Forelimb muscle (tissue), 1 donor: Measurements from ENCODE around the gene MYH6. TPM values are rescaled to one million over a fixed set of nuclear protein-coding genes. Genes with fewer than 3 reads are reported as not detected.
"Not testable (repeated sequence)": the region's sequence is repeated elsewhere in the genome, so short reads cannot be mapped to it uniquely, and the experiment has no call there.

Experiments
- DNase-seq: peaks from one replicate; pipeline ENCODE4 v3.0.0-alpha.2; 2013; ENCODE audit warnings: low read depth
- polyA plus RNA-seq: library from polyadenylated mRNA; unstranded; fragments of 120-200 nt; gene quantifications from one replicate; pipeline ENCODE4 v1.2.1, GENCODE V29; 2013; ENCODE audit not compliant: insufficient read length

MYH6 gene
- polyA plus RNA-seq, 1 donor, result 7.0 TPM

- DNase-seq, result no peak
Measured at GRCh38 chr14:23414906-23415820, 7.1 kb upstream of the MYH6 start.

- no peak for DNase-seq
Measured at GRCh38 chr14:23414254-23414653, 6.2 kb upstream of the MYH6 start.

DNA sequence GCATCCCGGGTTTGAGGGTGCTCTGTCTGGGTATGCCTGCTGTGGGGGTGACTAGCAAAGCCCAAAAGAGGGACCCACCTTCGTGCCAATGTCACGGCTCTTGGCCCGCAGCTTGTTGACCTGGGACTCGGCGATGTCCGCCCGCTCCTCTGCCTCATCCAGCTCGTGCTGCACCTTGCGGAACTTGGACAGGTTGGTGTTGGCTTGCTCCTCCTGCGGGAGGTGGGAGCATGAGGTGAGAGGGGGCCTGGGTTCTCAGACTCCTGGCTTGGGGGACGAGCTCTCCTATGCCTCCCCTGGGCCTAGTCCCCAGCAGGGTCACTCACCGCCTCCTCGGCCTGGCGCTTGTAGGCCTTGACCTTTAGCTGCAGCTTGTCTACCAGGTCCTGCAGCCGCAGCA is 5.6 kb upstream of the MYH6 start:
- DNase-seq, result no peak

- DNase-seq, result no peak
Measured at GRCh38 chr14:23411563-23412525, 3.8 kb upstream of the MYH6 start.

GRCh38 chr14:23409966-23410635 is 2.0 kb upstream of the MYH6 start:
- no peak for DNase-seq

GRCh38 chr14:23409475-23409874 is 1.4 kb upstream of the MYH6 start:
- DNase-seq, result no peak

DNA sequence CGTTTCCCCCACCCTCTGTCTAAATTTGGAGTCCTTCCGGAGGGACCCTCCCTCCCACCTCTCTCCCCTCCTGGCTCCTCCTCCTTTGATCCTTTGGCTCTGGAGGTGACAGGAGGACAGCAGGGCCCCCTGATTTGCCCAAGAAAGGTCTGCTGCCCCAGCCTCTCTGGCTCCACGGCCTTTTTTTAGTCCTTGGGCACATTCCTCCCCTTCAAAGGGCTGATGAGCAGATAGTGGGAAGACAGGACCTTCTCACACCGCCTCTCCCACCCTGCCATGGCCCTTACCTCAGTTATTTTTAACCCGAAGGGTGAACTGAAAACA is 196 bp upstream of the MYH6 start:
- DNase-seq, result no peak

- no peak for DNase-seq
Measured at GRCh38 chr14:23406725-23407355, 1.2 kb downstream of the MYH6 start.

- DNase-seq, result no peak
Measured at GRCh38 chr14:23406244-23406643, 1.8 kb downstream of the MYH6 start.

- no peak for DNase-seq
Measured at GRCh38 chr14:23405516-23406025, 2.5 kb downstream of the MYH6 start.

- DNase-seq, result no peak
Measured at GRCh38 chr14:23405096-23405495, 3.0 kb downstream of the MYH6 start.

- DNase-seq, result no peak
Measured at GRCh38 chr14:23404331-23404900, 3.7 kb downstream of the MYH6 start.

DNA sequence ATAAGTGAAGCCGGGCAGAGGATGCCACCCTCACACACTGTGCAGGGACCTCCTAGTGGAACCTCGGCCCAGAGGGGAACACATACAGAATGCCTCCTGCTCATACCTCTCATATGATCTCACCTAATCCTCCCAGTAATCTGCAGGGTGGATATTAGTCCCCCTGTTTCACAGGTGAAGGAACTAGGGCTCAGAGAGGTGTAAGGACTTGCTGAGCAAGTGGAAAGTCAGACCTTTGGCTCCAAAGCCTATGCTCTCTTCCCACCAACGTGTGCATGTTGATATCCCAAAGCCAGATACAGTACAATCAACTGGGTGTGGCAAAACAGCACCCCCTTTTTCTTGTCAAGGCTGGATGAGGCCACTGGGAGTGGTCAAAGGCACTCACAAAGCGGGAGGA is 4.2 kb downstream of the MYH6 start:
- no peak for DNase-seq

DNA sequence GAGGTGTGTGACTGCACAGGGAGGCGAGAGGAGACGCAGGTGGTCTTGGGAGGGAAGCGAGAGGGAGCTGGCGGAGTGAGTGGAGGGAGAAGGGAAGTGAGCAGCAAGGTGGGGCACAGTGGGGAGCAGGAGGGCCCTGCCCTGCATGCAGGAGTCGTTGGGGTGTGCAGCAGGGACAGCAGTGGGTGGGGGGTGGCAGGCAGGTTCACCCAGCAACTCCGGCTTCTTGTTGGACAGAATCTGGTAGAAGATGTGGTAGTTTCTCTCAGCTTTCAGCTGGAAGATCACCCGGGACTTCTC is 5.0 kb downstream of the MYH6 start:
- no peak for DNase-seq

DNA sequence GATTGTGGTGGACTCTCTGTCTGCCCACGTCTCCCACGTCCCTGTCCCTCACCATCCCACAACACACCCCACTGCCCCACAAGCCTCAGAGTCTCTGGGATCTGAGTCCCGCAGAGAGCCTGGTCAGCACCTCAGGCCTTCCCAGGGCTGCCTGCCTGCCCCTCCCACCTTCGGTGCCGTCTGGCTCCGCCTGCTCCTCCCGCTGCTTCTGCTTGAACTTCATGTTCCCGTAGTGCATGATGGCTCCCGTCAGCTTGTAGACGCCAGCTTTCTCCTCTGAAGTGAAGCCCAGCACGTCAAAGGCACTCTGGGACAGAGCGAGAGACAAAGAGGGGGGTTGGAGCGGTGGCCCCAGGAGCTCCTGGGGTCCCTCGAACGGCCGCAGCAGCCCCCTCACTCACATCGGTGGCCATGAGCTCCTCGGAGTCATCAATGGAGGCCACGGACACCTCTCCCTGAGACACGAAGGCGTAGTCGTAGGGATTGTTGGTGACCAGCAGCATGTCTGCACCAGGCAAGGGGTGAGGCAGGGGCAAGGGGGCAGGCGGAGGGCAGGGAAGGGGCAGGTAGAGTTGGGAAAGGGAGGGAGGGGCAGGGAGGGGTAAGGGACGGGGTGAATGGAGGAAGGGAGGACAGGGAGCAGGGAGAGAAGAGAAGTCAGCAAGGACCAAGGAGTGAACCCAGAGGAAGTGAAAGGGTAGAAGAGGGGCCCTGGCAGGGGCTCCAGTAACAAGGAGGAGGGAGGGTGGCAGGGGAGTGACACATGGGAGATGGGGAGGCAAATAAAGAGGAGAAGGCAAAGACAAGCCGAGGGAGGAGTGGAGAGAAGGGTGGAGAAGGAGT is 5.6 kb downstream of the MYH6 start:
- no peak for DNase-seq

- DNase-seq, result no peak
Measured at GRCh38 chr14:23401291-23401690, 6.8 kb downstream of the MYH6 start.

DNA sequence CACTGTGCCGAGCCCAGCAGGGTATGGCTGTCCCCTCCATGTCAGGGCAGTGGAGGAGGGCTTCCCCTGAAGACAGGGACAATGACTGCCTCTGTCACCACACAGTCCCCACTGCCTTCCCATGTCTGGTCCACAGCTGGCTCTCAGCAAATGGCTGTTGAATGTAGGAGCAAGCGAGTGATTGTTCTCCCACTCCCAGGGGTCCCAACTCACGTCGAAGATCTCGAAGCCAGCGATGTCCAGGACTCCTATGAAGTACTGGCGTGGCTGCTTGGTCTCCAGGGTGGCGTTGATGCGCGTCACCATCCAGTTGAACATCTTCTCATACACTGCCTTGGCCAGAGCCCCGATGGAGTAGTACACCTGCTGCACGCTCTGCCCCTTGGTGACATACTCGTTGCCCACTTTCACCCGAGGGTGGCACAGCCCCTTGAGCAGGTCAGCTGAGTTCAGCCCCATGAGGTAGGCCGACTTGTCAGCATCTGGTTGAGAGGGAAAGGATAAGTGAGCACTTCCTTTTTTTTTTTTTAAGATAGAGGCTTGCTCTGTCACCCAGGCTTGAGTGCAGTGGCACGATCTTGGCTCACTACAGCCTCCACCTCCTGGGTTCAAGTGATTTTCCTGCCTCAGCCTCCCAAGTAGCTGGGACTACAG is 7.5 kb downstream of the MYH6 start:
- DNase-seq, result not testable (repeated sequence)

DNA sequence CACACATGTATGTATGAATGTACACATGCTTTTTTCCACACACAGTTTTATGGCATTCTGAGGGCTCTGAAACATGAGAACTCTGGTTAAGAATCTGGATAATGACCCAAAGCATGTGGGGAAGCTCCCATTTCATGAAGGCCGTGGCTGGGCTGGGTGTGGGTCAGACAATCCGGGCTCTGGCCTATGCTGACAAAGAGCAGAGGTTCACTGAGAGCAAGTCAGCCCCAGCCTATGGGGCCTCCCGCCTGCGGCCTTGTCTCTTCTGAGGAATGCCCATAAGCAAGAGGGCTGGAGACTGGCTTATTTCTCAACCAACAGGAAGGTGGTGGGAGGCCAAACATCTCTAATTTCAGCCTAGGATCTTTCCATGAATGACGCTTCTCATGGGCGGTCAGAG is 8.5 kb downstream of the MYH6 start:
- DNase-seq, result no peak

- no peak for DNase-seq
Measured at GRCh38 chr14:23399136-23399535, 8.9 kb downstream of the MYH6 start.

DNA sequence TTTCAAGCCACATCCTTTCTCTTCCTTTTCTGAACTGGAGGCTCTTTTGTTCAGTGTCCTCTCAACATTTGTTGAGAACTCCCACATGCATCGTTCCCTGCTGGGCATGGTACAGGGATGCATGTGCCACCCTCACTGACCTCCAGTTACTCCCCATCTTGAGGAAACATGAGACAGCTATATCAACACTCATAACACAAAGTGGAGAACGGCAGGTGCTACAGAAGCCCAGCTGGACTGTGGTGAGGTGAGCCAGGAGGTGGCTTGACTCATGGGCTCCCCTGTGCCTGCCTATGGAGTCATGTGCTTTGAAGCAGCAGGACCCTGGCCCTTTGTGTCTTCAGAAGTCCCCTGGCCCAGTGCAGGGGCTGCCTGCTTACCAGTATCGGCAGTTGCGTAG is 9.7 kb downstream of the MYH6 start:
- DNase-seq, result no peak
